HG02943 (cell line): Measurements from ENCODE around the gene MITF.

ENCODE experiments used
- ATAC-seq: cut with Tn5 transposase; IDR thresholded peaks from one replicate; pipeline ENCODE4 v1.9.1; 2021; ENCODE audit warnings: mild to moderate bottlenecking, low read depth, moderate library complexity; ENCODE audit not compliant: unreplicated experiment

Gene MITF

GRCh38 chr3:69868841-69869420 is 129.7 kb downstream of the MITF start:
- no peak for ATAC-seq

- no peak for ATAC-seq
Measured at GRCh38 chr3:69869643-69870042, 130.4 kb downstream of the MITF start.

- no peak for ATAC-seq
Measured at GRCh38 chr3:69871251-69871650, 132.0 kb downstream of the MITF start.

GRCh38 chr3:69871868-69872267 is 132.6 kb downstream of the MITF start:
- ATAC-seq: no peak

GRCh38 chr3:69872783-69873378 is 133.6 kb downstream of the MITF start:
- ATAC-seq: no peak

GRCh38 chr3:69876073-69876472 is 136.8 kb downstream of the MITF start:
- ATAC-seq: no peak

- ATAC-seq: no peak
Measured at GRCh38 chr3:69878254-69878653, 139.0 kb downstream of the MITF start.

- ATAC-seq: no peak
Measured at GRCh38 chr3:69879051-69879450, 139.8 kb downstream of the MITF start.

- no peak for ATAC-seq
Measured at GRCh38 chr3:69880069-69880640, 140.9 kb downstream of the MITF start.

GRCh38 chr3:69881051-69881450 is 141.8 kb downstream of the MITF start:
- no peak for ATAC-seq

GRCh38 chr3:69881756-69882428 is 142.6 kb downstream of the MITF start:
- ATAC-seq: no peak

- ATAC-seq: no peak
Measured at GRCh38 chr3:69882560-69882959, 143.3 kb downstream of the MITF start.

- ATAC-seq: no peak
Measured at GRCh38 chr3:69888040-69888942, 149.0 kb downstream of the MITF start.

- ATAC-seq: no peak
Measured at GRCh38 chr3:69888943-69889315, 149.7 kb downstream of the MITF start.

GRCh38 chr3:69890084-69890483 is 150.8 kb downstream of the MITF start:
- ATAC-seq: no peak

GRCh38 chr3:69890691-69891090 is 151.4 kb downstream of the MITF start:
- ATAC-seq: no peak

- no peak for ATAC-seq
Measured at GRCh38 chr3:69892706-69893105, 153.4 kb downstream of the MITF start.

- ATAC-seq: no peak
Measured at GRCh38 chr3:69893274-69893673, 154.0 kb downstream of the MITF start.

- no peak for ATAC-seq
Measured at GRCh38 chr3:69896095-69896494, 156.8 kb downstream of the MITF start.

GRCh38 chr3:69900331-69900730 is 161.1 kb downstream of the MITF start:
- no peak for ATAC-seq

- ATAC-seq: no peak
Measured at GRCh38 chr3:69901802-69902201, 162.5 kb downstream of the MITF start.
